Ishikawa (cell line): Measurements from ENCODE around the gene ATP9B.

Experiments
- CREB1 ChIP-seq: IDR thresholded peaks from 2 replicates; pipeline ENCODE4 v1.6.1; 2012; ENCODE audit warnings: low read depth
- EGR1 ChIP-seq: IDR thresholded peaks from 2 replicates; pipeline ENCODE4 v1.6.1; 2012
- EP300 ChIP-seq: IDR thresholded peaks from 2 replicates; pipeline ENCODE4 v1.6.1; 2012; ENCODE audit warnings: borderline replicate concordance
- MAX ChIP-seq: IDR thresholded peaks from 2 replicates; pipeline ENCODE4 v1.6.1; 2012
- NFIC ChIP-seq: IDR thresholded peaks from 2 replicates; pipeline ENCODE4 v1.6.1; 2012
- RAD21 ChIP-seq: IDR thresholded peaks from 2 replicates; pipeline ENCODE4 v1.6.1; 2012; ENCODE audit warnings: low read depth
- TAF1 ChIP-seq: IDR thresholded peaks from 2 replicates; pipeline ENCODE4 v1.6.1; 2012; ENCODE audit warnings: low read depth, mild to moderate bottlenecking
- TCF12 ChIP-seq: IDR thresholded peaks from 2 replicates; pipeline ENCODE4 v1.6.1; 2012; ENCODE audit warnings: low read depth
- TEAD4 ChIP-seq: IDR thresholded peaks from 2 replicates; pipeline ENCODE4 v1.6.1; 2012
- USF1 ChIP-seq: IDR thresholded peaks from 2 replicates; pipeline ENCODE4 v1.6.1; 2012
- YY1 ChIP-seq: IDR thresholded peaks from 2 replicates; pipeline ENCODE4 v1.6.1; 2012; ENCODE audit warnings: low read depth
- ZBTB7A ChIP-seq: IDR thresholded peaks from 2 replicates; pipeline ENCODE4 v1.6.1; 2012; ENCODE audit warnings: low read depth
- TF ChIP-seq, protein P1 (sequence below): IDR thresholded peaks from 2 replicates; pipeline ENCODE4 v1.6.1; 2012; ENCODE audit warnings: low read depth, mild to moderate bottlenecking

DNA sequence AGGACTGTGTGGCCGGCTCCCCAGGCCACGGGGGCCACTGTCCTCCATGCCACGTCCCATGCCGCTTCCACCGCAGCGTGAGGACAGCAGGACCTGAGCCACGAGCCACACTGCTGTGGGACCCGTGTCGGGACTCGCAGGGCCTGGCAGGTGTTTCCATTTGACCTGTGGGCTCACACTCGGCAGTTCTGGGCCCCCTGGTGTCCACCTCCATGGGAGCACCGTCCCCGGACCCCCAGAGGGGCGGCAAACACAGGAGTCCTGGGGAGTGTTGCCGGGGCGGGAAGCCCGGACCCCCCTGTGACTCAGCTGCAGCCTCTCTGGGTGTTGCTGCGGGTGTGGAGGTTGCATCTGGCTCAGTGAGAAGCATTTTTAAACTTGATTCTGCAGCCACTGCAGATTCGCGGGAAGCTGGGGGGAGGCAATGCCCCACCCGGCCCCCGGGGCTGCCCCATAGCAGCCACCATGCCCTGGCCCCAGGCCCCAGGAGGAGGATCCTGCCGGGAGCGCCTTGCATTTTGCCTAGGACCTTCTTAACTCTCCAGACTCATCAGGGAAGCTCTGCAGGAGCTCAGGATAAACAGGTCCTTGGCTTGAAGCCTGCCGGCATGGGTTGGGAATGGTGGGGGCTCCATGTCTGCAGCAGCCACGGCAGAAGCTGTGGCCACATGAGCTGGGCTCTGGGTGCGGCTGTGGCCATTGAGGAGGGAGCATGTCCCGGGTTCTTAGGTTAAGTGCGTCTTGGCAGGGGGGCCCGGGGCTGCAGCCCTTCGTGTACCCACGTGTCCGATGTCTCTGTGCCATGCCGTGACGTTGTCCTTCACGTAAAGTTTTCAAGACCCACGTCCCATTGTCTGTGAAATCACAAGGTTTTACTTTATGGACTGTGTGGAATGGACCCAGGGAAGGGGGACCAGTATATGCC is 357.4 kb downstream of the ATP9B start:
- TF ChIP-seq, protein P1, sequence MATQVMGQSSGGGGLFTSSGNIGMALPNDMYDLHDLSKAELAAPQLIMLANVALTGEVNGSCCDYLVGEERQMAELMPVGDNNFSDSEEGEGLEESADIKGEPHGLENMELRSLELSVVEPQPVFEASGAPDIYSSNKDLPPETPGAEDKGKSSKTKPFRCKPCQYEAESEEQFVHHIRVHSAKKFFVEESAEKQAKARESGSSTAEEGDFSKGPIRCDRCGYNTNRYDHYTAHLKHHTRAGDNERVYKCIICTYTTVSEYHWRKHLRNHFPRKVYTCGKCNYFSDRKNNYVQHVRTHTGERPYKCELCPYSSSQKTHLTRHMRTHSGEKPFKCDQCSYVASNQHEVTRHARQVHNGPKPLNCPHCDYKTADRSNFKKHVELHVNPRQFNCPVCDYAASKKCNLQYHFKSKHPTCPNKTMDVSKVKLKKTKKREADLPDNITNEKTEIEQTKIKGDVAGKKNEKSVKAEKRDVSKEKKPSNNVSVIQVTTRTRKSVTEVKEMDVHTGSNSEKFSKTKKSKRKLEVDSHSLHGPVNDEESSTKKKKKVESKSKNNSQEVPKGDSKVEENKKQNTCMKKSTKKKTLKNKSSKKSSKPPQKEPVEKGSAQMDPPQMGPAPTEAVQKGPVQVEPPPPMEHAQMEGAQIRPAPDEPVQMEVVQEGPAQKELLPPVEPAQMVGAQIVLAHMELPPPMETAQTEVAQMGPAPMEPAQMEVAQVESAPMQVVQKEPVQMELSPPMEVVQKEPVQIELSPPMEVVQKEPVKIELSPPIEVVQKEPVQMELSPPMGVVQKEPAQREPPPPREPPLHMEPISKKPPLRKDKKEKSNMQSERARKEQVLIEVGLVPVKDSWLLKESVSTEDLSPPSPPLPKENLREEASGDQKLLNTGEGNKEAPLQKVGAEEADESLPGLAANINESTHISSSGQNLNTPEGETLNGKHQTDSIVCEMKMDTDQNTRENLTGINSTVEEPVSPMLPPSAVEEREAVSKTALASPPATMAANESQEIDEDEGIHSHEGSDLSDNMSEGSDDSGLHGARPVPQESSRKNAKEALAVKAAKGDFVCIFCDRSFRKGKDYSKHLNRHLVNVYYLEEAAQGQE = no peak
- TF ChIP-seq CREB1 (no peak), TAF1 (no peak), EGR1 (no peak), MAX (no peak), TCF12 (no peak), EP300 (no peak), YY1 (no peak), NFIC (no peak), USF1 (no peak), RAD21 (no peak), TEAD4 (no peak), ZBTB7A (no peak)
